SH-SY5Y (cell line): ENCODE measurements around the gene SERPINA12.

ENCODE experiments used
- GATA2 ChIP-seq: IDR thresholded peaks from 2 replicates; pipeline ENCODE4 v1.6.1; 2011; ENCODE audit warnings: mild to moderate bottlenecking, low read depth, low read length
- GATA3 ChIP-seq: IDR thresholded peaks from 2 replicates; pipeline ENCODE4 v1.6.1; 2011; ENCODE audit warnings: low read depth, mild to moderate bottlenecking, low read length, moderate library complexity

SERPINA12 gene

GRCh38 chr14:94450722-94451090 is 58.6 kb downstream of the SERPINA12 start:
- TF ChIP-seq GATA3 (no peak), GATA2 (no peak)

- no peak for TF ChIP-seq GATA2
- no peak for TF ChIP-seq GATA3
These were observed 59.3 kb downstream of the SERPINA12 start for GRCh38 chr14:94449930-94450329.

GRCh38 chr14:94448071-94448808 is 61.0 kb downstream of the SERPINA12 start:
- no peak for TF ChIP-seq GATA2
- no peak for TF ChIP-seq GATA3

GRCh38 chr14:94447206-94447605 is 62.1 kb downstream of the SERPINA12 start:
- TF ChIP-seq GATA2 (no peak), GATA3 (no peak)

- TF ChIP-seq GATA3 (no peak), GATA2 (no peak)
These were observed 63.1 kb downstream of the SERPINA12 start for GRCh38 chr14:94446126-94446525.

- no peak for TF ChIP-seq GATA2
- TF ChIP-seq GATA3 = no peak
These were observed 64.3 kb downstream of the SERPINA12 start for GRCh38 chr14:94445003-94445402.

GRCh38 chr14:94441531-94442205 is 67.6 kb downstream of the SERPINA12 start:
- TF ChIP-seq GATA2 = no peak
- no peak for TF ChIP-seq GATA3

GRCh38 chr14:94441130-94441529 is 68.1 kb downstream of the SERPINA12 start:
- no peak for TF ChIP-seq GATA2
- TF ChIP-seq GATA3 = no peak

- TF ChIP-seq GATA2 (no peak), GATA3 (no peak)
These were observed 69.7 kb downstream of the SERPINA12 start for GRCh38 chr14:94439453-94440057.
